ENCODE data around the gene LRFN2. TPM values are rescaled to one million over a fixed set of nuclear protein-coding genes. Genes with fewer than 3 reads are reported as not detected.

Gene LRFN2
- total and polyA plus RNA-seq, 2 of the 8 experiments (the other 6 are each of a cell fraction or from before 2014, with no cell fraction given) = 2.3 TPM

- TF ChIP-seq, protein P1, sequence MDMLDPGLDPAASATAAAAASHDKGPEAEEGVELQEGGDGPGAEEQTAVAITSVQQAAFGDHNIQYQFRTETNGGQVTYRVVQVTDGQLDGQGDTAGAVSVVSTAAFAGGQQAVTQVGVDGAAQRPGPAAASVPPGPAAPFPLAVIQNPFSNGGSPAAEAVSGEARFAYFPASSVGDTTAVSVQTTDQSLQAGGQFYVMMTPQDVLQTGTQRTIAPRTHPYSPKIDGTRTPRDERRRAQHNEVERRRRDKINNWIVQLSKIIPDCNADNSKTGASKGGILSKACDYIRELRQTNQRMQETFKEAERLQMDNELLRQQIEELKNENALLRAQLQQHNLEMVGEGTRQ (IDR thresholded peaks at IDR 0.05; ENCODE audit: low read length) = no peak
- TF ChIP-seq SP4 (IDR thresholded peaks at IDR 0.05; ENCODE audit: low read length) (no peak), NRF1 (IDR thresholded peaks at IDR 0.05; ENCODE audit: low read depth, low read length) (no peak), BRCA1 (IDR thresholded peaks at IDR 0.05; ENCODE audit: low read depth, low read length) (no peak), TCF12 (IDR thresholded peaks at IDR 0.05; ENCODE audit: low read depth, low read length) (no peak)
Measured at GRCh38 chr6:40538556-40538955, 48.6 kb downstream of the LRFN2 start (continued).

Measured in H1 (cell line).